AG09319 (cell line): Measurements from ENCODE around the gene RALA.

ENCODE experiments used
- DNase-seq: peaks from one replicate; pipeline ENCODE4 v3.0.0-alpha.2; 2010; ENCODE audit warnings: low read depth; ENCODE audit errors: extremely low read depth
- CTCF ChIP-seq: IDR thresholded peaks from 2 replicates; pipeline ENCODE4 v1.5.1; 2011; ENCODE audit warnings: low read depth, mild to moderate bottlenecking, inconsistent platforms, low read length, moderate library complexity

Gene RALA

GRCh38 chr7:39732837-39733804 lies 109.7 kb downstream of the RALA start:
- TF ChIP-seq CTCF: no peak
- DNase-seq: peak; percentile 96

DNA sequence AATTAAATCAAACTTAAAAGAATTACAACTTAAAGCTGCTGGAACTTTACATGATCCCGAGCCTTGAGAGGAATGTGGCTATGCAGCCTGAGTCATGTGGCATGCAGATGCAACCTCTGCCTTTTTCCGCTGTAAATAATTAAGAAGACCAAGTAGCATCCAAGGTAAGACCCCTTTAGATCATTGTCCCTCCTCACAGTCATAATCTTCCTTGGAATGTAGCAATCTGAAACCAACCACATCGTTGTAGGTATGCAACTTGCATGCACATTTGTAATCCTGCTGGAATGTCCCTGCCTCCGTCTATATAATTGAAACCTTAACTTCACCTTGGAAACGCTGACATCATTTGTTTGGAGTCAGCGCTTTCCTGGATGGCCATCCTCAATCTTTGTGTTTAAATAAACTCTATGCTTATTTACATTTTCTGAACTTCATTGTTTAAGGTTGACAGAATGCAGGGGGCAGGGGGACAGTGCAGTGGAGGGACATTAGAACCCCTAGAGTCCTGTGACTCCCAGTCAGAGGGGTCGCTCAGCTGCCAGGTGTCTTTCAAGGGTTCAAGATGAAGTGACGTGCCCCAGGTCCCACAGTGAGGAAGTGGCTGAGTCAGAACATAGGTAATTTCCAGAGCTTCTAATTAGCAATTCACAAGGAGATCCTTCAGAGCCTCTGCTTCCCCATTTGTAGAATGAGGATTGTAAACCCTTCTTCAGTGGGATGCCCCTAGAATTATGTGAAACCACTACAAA lies 110.7 kb downstream of the RALA start:
- peak; percentile 79 for DNase-seq
- no peak for TF ChIP-seq CTCF

DNA sequence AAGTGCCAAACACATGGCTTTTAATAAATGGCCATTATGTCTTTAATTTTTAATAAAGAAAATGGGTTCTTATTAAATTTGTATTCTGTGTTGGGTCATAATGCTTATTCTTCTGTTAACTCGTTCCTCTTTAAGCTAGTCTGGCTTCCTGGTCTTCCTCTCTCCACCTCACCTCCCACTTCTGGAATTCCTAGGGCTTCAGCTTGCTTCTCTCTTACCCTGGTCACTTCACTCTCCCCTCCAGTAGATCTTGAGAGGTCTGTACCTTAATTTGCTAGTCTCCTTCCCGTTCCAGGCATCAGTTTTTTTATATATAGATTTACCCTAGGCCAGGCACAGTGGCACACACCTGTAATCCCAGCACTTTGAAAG lies 111.2 kb downstream of the RALA start:
- DNase-seq: no peak
- no peak for TF ChIP-seq CTCF

GRCh38 chr7:39735903-39736302 lies 112.5 kb downstream of the RALA start:
- DNase-seq: no peak
- no peak for TF ChIP-seq CTCF

DNA sequence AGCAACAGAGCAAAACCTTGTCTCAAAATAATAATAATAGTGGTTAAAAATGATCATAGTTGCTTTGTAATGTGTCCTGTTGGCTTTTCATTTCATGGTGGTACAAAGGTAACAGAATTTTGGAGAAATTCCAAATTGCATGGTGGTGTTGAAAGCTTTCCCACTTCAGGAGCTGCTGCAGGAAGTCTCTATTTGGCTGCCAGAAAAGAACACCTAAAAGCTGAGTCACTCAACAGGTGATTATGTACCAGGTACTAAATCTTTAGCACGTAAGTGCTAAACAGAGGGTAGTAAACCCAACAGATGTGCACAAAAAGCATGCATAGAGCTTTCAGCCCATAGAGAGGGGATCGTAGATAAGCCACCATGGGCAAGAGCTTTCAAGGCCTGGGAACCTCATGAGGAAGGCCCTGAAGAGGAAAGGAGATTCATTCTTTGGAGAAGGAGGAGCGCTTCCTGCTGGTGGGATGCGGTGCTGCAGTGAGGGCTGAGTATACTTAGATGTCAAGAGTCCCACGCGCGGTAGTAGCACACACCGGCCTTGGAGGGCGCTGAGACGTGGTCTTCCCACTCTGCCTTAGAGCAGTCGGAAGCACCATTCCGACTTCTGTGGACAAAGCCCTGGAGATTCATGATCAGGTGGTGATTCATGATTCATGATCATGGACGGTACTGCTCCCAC lies 118.7 kb downstream of the RALA start:
- TF ChIP-seq CTCF: peak; percentile 12
- no peak for DNase-seq

- TF ChIP-seq CTCF: no peak
- DNase-seq: no peak
Measured at GRCh38 chr7:39744620-39745019, 121.2 kb downstream of the RALA start.

GRCh38 chr7:39745320-39745719 lies 121.9 kb downstream of the RALA start:
- no peak for TF ChIP-seq CTCF
- DNase-seq: no peak
